ENCODE results near the gene STK4. TPM values are rescaled to one million over a fixed set of nuclear protein-coding genes. Genes with fewer than 3 reads are reported as not detected.

STK4 gene
- total RNA-seq, 1 experiment from 2014 or later: 43.0 TPM

- Histone ChIP-seq H4K5ac (ENCODE audit: insufficient read length, low read depth, low read length) (no peak overlapping the region), H3K9ac (ENCODE audit: extremely low read depth, insufficient read length, low read length) (no peak overlapping the region), H2BK20ac (ENCODE audit: low read depth, low read length, poor library complexity, severe bottlenecking) (no peak overlapping the region), H3K79me1 (ENCODE audit: insufficient read depth, low read depth, low read length, poor library complexity, severe bottlenecking) (no peaks in the 10 kb centered on the region), H2BK120ac (ENCODE audit: low read depth, low read length, poor library complexity, severe bottlenecking) (no peak overlapping the region), H3K56ac (ENCODE audit: insufficient read length, low read depth, low read length) (no peak overlapping the region), H3K23me2 (ENCODE audit: insufficient read length, low read depth, low read length, poor library complexity, severe bottlenecking) (no peaks in the 10 kb centered on the region), H2AK5ac (ENCODE audit: insufficient read length, low read length) (no peak overlapping the region), H3K9me3 (ENCODE audit: control insufficient read depth, low read depth, low read length) (no peaks in the 10 kb centered on the region), H4K20me1 (ENCODE audit: control insufficient read depth, insufficient read depth, insufficient read length) (no peaks in the 10 kb centered on the region), H3K18ac (ENCODE audit: insufficient read length, low read depth, low read length) (no peak overlapping the region), H3K27ac (ENCODE audit: insufficient read length, low read depth, low read length) (no peak overlapping the region), H3K4ac (ENCODE audit: low read depth, low read length) (no peak overlapping the region), H3K14ac (ENCODE audit: insufficient read depth, low read length) (no peak overlapping the region), H2BK12ac (ENCODE audit: insufficient read length, low read depth, low read length) (no peak overlapping the region), H4K8ac (replicated peaks; ENCODE audit: insufficient read length, low read depth, low read length) (no peak overlapping the region), H3K27me3 (ENCODE audit: insufficient read depth, low read length) (no peaks in the 10 kb centered on the region), H2AFZ (ENCODE audit: low read length) (no peak overlapping the region), H2BK15ac (ENCODE audit: low read depth, low read length) (no peak overlapping the region), H4K91ac (ENCODE audit: insufficient read length, low read depth, low read length) (no peak overlapping the region), H2BK5ac (ENCODE audit: insufficient read length, low read length) (no peak overlapping the region), H3K4me1 (ENCODE audit: insufficient read depth, low read length) (no peaks in the 10 kb centered on the region), H3T11ph (ENCODE audit: low read length) (no peak overlapping the region), H3K79me2 (ENCODE audit: insufficient read depth, low read length) (no peaks in the 10 kb centered on the region), H3K23ac (ENCODE audit: insufficient read length, low read depth, low read length) (no peak overlapping the region), H3K4me2 (ENCODE audit: insufficient read depth, insufficient read length, low read length) (no peak overlapping the region)
- no peak for TF ChIP-seq CTCF (conservative IDR thresholded peaks at IDR 0.05)
- H3K4me3 Mint-ChIP-seq: no peak overlapping the region
- no peaks in the 10 kb centered on the region for H3K4me1 Mint-ChIP-seq
- no peaks in the 10 kb centered on the region for H3K9me3 Mint-ChIP-seq
- no peak overlapping the region for H3K27ac Mint-ChIP-seq
- peaks cover 4 to 59% (median 32%) of the 10 kb centered on the region in 3 experiments; a peak in 6 of 7 replicates for H3K36me3 Mint-ChIP-seq (ENCODE audit: insufficient read depth in 1 of 3, low read depth in 3 of 3)
- DNase-seq: no peak
- no peaks in the 10 kb centered on the region for H3K27me3 Mint-ChIP-seq (ENCODE audit: low read depth)
- WGBS (ENCODE audit: extremely low coverage, insufficient read length, low lambda C conversion rate): no CpG with 5 or more reads among the region's 4 CpGs
Observed at GRCh38 chr20:44924541-44924940, 41.8 kb upstream of the STK4 start.

All from H9 (cell line).